Smooth muscle cell (in vitro differentiated cells): ENCODE measurements around the gene SCN5A. TPM values are rescaled to one million over a fixed set of nuclear protein-coding genes. Genes with fewer than 3 reads are reported as not detected.

ENCODE experiments used
- DNase-seq: peaks from one replicate; lab custom pipeline; 2025; ENCODE audit not compliant: unreplicated experiment; lab: John Stamatoyannopoulos, UW
- H2AFZ ChIP-seq: fragments of 200-600 bp; sonication (generic); 2 replicates; pipeline ENCODE4 v1.6.0; 2016; ENCODE audit warnings: antibody characterized with exemption, low read depth, mild to moderate bottlenecking
- H3F3A ChIP-seq: fragments of 200-600 bp; sonication (generic); 2 replicates; pipeline ENCODE4 v1.6.0; 2017; ENCODE audit warnings: antibody characterized with exemption, low read depth
- H3K27ac ChIP-seq: fragments of 200-600 bp; sonication (generic); 2 replicates; pipeline ENCODE4 v1.5.1; 2016; ENCODE audit warnings: low read depth, mild to moderate bottlenecking
- H3K27me3 ChIP-seq: fragments of 200-600 bp; sonication (generic); 2 replicates; pipeline ENCODE4 v1.6.1; 2016; ENCODE audit warnings: low read depth, mild to moderate bottlenecking
- H3K36me3 ChIP-seq: fragments of 200-600 bp; sonication (generic); 2 replicates; pipeline ENCODE4 v1.5.1; 2016; ENCODE audit warnings: low read depth
- H3K4me1 ChIP-seq: fragments of 200-600 bp; sonication (generic); 2 replicates; pipeline ENCODE4 v1.5.1; 2016; ENCODE audit warnings: low read depth
- H3K4me2 ChIP-seq: fragments of 200-600 bp; sonication (generic); 2 replicates; pipeline ENCODE4 v1.6.0; 2016; ENCODE audit warnings: mild to moderate bottlenecking
- H3K4me3 ChIP-seq: fragments of 200-600 bp; sonication (generic); 2 replicates; pipeline ENCODE4 v1.5.1; 2016; ENCODE audit warnings: mild to moderate bottlenecking
- H3K79me2 ChIP-seq: fragments of 200-600 bp; sonication (generic); 2 replicates; pipeline ENCODE4 v1.6.0; 2016; ENCODE audit warnings: low read depth, mild to moderate bottlenecking
- H3K9ac ChIP-seq: fragments of 200-600 bp; sonication (generic); 2 replicates; pipeline ENCODE4 v1.6.0; 2016; ENCODE audit warnings: low read depth
- H3K9me3 ChIP-seq: fragments of 200-600 bp; sonication (generic); replicated peaks from 2 replicates; pipeline ENCODE4 v1.5.1; 2016; ENCODE audit warnings: low read depth
- H4K20me1 ChIP-seq: fragments of 200-600 bp; sonication (generic); 2 replicates; pipeline ENCODE4 v1.6.0; 2016; ENCODE audit warnings: low read depth
- WGBS: methylation state at CpG from one replicate; pipeline ENCODE4 v1.1.7; 2016; ENCODE audit warnings: low lambda C conversion rate; 5-methylcytosine and 5-hydroxymethylcytosine counted together
- polyA plus RNA-seq: library from polyadenylated mRNA; unstranded; fragments of >200 nt; fragmentation: Nextera tagmentation; extraction: Ambion mirVana; gene quantifications from 2 replicates; pipeline ENCODE4 v1.2.1, GENCODE V29; 2016
- total RNA-seq: library from RNA; depleted of rRNA; stranded (reverse); fragments of >200 nt; gene quantifications from 2 replicates; pipeline ENCODE4 v1.2.3, GENCODE V29; 2014
- TF ChIP-seq, protein P1 (sequence below): fragments of 200-600 bp; sonication (generic); IDR thresholded peaks from 2 replicates; pipeline ENCODE4 v1.5.1; 2017; ENCODE audit warnings: borderline replicate concordance, mild to moderate bottlenecking, antibody characterized with exemption; ENCODE audit not compliant: insufficient read depth, poor library complexity, severe bottlenecking

SCN5A gene
- total and polyA plus RNA-seq, 2 experiments from 2014 or later, result 0.93 to 3.4 TPM

GRCh38 chr3:38605981-38606380 is 43.5 kb downstream of the SCN5A start:
- no peak overlapping the region for H3K4me3 ChIP-seq
- no peaks in the 10 kb centered on the region for H3K9me3 ChIP-seq
- DNase-seq, result no peak
- TF ChIP-seq, protein P1, sequence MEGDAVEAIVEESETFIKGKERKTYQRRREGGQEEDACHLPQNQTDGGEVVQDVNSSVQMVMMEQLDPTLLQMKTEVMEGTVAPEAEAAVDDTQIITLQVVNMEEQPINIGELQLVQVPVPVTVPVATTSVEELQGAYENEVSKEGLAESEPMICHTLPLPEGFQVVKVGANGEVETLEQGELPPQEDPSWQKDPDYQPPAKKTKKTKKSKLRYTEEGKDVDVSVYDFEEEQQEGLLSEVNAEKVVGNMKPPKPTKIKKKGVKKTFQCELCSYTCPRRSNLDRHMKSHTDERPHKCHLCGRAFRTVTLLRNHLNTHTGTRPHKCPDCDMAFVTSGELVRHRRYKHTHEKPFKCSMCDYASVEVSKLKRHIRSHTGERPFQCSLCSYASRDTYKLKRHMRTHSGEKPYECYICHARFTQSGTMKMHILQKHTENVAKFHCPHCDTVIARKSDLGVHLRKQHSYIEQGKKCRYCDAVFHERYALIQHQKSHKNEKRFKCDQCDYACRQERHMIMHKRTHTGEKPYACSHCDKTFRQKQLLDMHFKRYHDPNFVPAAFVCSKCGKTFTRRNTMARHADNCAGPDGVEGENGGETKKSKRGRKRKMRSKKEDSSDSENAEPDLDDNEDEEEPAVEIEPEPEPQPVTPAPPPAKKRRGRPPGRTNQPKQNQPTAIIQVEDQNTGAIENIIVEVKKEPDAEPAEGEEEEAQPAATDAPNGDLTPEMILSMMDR, result no peak
- no peaks in the 10 kb centered on the region for H3K79me2 ChIP-seq
- H3K4me1 ChIP-seq, result no peaks in the 10 kb centered on the region
- WGBS, result 93% methylated on average over 7 of the region's 7 CpGs
- H3K4me2 ChIP-seq, result no peak overlapping the region
- no peaks in the 10 kb centered on the region for H4K20me1 ChIP-seq
- no peak overlapping the region for H2AFZ ChIP-seq
- H3K27ac ChIP-seq, result no peak overlapping the region
- H3K9ac ChIP-seq, result no peak overlapping the region
- H3F3A ChIP-seq, result no peaks in the 10 kb centered on the region
- no peaks in the 10 kb centered on the region for H3K27me3 ChIP-seq
- H3K36me3 ChIP-seq, result no peaks in the 10 kb centered on the region

- no peaks in the 10 kb centered on the region for H3K27me3 ChIP-seq
- no peak for DNase-seq
Observed at GRCh38 chr3:38604246-38604645, 45.2 kb downstream of the SCN5A start.

DNA sequence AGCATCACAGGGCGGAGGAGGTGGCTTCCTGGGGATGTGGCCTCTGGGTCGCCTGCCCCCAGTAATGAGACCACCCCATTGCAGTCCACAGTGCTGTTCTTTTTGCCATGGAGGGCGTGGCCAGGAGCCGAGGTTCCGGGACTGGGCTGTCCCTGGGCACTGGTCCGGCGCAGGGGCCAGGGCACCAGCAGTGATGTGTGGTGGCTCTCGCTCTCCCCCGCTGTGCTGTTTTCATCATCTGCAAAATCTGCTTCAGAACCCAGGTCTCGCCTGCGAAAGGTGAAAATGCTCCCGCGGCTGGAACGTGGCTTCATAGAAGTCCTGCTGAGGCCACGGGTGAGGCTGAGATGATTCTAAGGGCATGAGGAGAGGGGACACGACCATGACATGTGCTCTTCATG is 45.8 kb downstream of the SCN5A start:
- H3F3A ChIP-seq, result no peaks in the 10 kb centered on the region
- H2AFZ ChIP-seq, result no peak overlapping the region
- H3K4me2 ChIP-seq, result no peak overlapping the region
- H4K20me1 ChIP-seq, result no peaks in the 10 kb centered on the region
- H3K9ac ChIP-seq, result no peak overlapping the region
- no peaks in the 10 kb centered on the region for H3K79me2 ChIP-seq
- H3K4me3 ChIP-seq, result no peak overlapping the region
- no peaks in the 10 kb centered on the region for H3K27me3 ChIP-seq
- 89% methylated on average over 16 of the region's 16 CpGs for WGBS
- no peaks in the 10 kb centered on the region for H3K9me3 ChIP-seq
- H3K4me1 ChIP-seq, result no peaks in the 10 kb centered on the region
- TF ChIP-seq, protein P1, result no peak
- no peak overlapping the region for H3K27ac ChIP-seq
- no peak for DNase-seq
- H3K36me3 ChIP-seq, result no peaks in the 10 kb centered on the region

More at GRCh38 chr3:38604246-38604645, 45.2 kb downstream of the SCN5A start:
- no peaks in the 10 kb centered on the region for H3K79me2 ChIP-seq
- H3K4me2 ChIP-seq, result no peak overlapping the region
- no peak overlapping the region for H3K4me3 ChIP-seq
- H3K9ac ChIP-seq, result no peak overlapping the region
- WGBS, result 96% methylated on average over 6 of the region's 6 CpGs
- H3K9me3 ChIP-seq, result no peaks in the 10 kb centered on the region
- H3K27ac ChIP-seq, result no peak overlapping the region
- no peaks in the 10 kb centered on the region for H3F3A ChIP-seq
- no peaks in the 10 kb centered on the region for H4K20me1 ChIP-seq
- no peaks in the 10 kb centered on the region for H3K4me1 ChIP-seq
- H2AFZ ChIP-seq, result no peak overlapping the region
- H3K36me3 ChIP-seq, result no peaks in the 10 kb centered on the region
- TF ChIP-seq, protein P1, result no peak

GRCh38 chr3:38602576-38603250 is 46.8 kb downstream of the SCN5A start:
- Histone ChIP-seq H3K27me3 (no peaks in the 10 kb centered on the region), H3F3A (no peaks in the 10 kb centered on the region), H3K79me2 (no peaks in the 10 kb centered on the region), H3K4me3 (no peak overlapping the region), H3K4me2 (no peak overlapping the region), H3K4me1 (no peaks in the 10 kb centered on the region), H3K36me3 (no peaks in the 10 kb centered on the region), H2AFZ (no peak overlapping the region), H4K20me1 (no peaks in the 10 kb centered on the region), H3K27ac (no peak overlapping the region), H3K9ac (no peak overlapping the region), H3K9me3 (no peaks in the 10 kb centered on the region)
- TF ChIP-seq, protein P1, result no peak
- no peak for DNase-seq
- 87% methylated on average over 7 of the region's 7 CpGs for WGBS
